Activated CD8-positive, alpha-beta memory T cell treated with anti-CD3 and anti-CD28 coated beads for 36 hours (primary cell): ENCODE results near the gene HINFP. TPM values are rescaled to one million over a fixed set of nuclear protein-coding genes. Genes with fewer than 3 reads are reported as not detected.
"Not testable (repeated sequence)": the region's sequence is repeated elsewhere in the genome, so short reads cannot be mapped to it uniquely, and the experiment has no call there.

Experiments used
- CTCF ChIA-PET: fragments of 350-600 bp; sonication (Branson Sonifier 250); formaldehyde crosslinking; loops from one replicate; lab custom pipeline; 2021; ENCODE audit warnings: antibody characterized with exemption; lab: Charles Lee
- POLR2A ChIA-PET: fragments of 350-600 bp; sonication (Branson Sonifier 250); formaldehyde crosslinking; loops from one replicate; lab custom pipeline; 2021; ENCODE audit warnings: antibody characterized with exemption; lab: Charles Lee
- total RNA-seq, 2 experiments: library from RNA; stranded (reverse); gene quantifications; one replicate each; pipeline ENCODE4 v1.2.3, GENCODE V29; 2021

Gene HINFP
- total RNA-seq, 2 experiments from 2014 or later: 26.5 to 27.5 TPM

DNA sequence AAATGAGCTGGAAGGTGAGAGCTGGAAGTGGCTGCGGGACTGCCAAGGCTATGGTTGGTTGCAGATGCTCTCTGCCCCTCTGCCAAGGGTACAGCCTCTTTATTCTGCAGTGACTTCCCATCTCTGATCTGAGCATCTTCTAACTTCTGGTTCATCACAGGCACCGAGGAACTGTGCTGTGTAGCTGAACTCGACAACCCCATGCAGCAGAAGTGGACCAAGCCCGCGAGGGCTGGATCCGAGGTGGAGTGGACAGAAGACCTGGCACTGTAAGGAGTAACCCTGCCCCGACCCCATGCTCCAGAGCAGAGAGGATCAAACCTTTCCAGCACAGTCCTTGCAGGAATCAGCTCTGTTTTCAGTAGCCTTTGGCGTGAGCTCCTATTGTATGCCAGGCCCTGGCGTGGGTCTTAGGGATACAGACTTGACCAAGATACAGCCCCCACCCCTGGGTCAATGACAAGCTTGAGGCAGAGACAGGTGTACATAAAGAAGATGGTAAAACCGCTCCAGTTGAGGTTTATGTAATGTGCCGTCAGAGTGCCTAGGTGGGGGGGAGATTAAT is 9.9 kb upstream of the HINFP start:
- POLR2A ChIA-PET: interaction anchor here (1.1 kb wide), 1 partner anchor 9 kb away, joined by 7 read pairs; no protein-coding TSS in a partner anchor

GRCh38 chr11:119112314-119113020 is 8.9 kb upstream of the HINFP start:
- ChIA-PET CTCF (interaction anchor here (0.5 to 0.7 kb wide), 3 partner anchors 15 to 118 kb away, joined by 3 to 4 read pairs (median 4); no protein-coding TSS in a partner anchor), POLR2A (interaction anchor here (1.1 to 1.4 kb wide), 2 partner anchors 8 to 10 kb away, joined by 5 to 7 read pairs; partner anchors contain the start of gene HINFP)

More for the DNA sequence above, 9.9 kb upstream of the HINFP start:
- CTCF ChIA-PET: interaction anchor here (0.7 kb wide), 1 partner anchor 57 kb away, joined by 4 read pairs; no protein-coding TSS in a partner anchor

DNA sequence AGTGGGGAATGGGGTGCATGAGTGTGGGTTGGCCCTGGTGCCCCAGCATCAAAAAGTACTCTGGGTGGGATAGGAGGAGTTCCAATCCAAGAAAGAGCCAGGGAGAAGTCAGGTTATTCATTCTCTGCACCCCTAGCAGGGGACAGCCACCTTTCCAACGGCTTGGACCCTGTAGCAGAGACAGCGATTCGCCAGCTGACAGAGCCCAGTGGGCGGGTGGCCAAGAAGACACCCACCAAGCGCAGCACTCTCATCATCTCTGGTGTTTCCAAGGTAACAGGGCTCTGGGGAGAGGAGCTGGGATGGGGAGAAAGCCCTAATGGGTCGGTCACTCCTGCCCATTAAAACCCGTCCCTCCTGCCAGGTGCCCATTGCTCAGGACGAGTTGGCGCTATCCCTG is 7.7 kb upstream of the HINFP start:
- POLR2A ChIA-PET: no interaction called here

GRCh38 chr11:119114351-119114750 is 7.0 kb upstream of the HINFP start:
- CTCF ChIA-PET: interaction anchor here (0.7 kb wide), 1 partner anchor 444 kb away, joined by 3 read pairs; no protein-coding TSS in a partner anchor

More for the DNA sequence above, 7.7 kb upstream of the HINFP start:
- CTCF ChIA-PET: no interaction called here

DNA sequence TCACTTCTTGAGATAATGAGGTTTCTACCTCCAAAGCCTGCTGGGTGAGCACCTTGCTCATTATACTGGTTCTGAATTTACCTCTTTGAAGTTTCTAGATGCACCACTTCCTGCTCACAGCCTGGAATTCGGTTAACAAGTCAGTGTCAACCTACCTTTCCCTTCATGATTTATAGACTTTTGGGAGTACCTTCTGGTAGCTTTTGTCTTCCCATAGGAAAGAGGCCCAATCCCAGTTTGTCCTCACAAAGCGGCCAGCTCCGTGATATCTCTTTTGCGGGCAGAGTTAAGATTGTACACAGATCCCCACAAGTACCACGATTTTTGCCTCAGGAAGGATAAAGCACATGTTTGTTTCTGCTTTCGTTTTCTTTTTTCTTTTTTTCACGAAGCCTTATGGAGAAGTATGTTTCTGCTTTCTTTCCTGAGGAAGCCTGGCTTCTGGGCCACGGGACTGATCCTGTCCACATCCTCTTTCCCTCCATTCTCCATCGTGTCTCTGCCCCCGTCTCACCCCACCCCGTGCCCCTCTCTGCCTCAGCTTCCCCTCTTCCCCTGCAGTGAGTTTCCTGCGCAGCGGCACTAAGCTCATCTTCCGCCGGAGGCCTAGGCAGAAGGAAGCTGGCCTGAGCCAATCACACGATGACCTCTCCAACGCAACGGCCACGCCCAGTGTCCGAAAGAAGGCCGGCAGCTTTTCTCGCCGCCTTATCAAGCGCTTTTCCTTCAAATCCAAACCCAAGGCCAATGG is 5.7 kb upstream of the HINFP start:
- POLR2A ChIA-PET: interaction anchor here (0.5 to 0.6 kb wide), 2 partner anchors 32 to 191 kb away, joined by 3 to 5 read pairs; no protein-coding TSS in a partner anchor
- CTCF ChIA-PET: no interaction called here

More at GRCh38 chr11:119114351-119114750, 7.0 kb upstream of the HINFP start:
- POLR2A ChIA-PET: no interaction called here

DNA sequence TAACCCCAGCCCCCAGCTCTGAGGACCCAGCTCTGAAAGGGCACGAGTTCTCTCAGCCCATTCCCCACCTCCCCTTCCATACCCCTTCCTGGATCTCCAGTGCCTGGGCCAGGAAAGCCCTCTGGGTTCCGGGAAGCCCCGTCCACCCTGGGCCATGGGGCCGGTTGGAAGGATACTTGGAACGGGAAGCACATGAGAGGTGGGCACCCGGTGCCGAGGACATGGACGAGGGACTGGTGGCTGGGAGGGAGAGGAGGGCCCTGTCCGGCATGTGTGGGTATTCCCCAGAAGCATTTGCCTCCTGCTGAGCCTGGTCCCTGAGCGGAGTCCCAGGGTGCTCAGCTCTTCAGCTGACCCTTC is 5.2 kb upstream of the HINFP start:
- POLR2A ChIA-PET: interaction anchor here (0.5 to 0.6 kb wide), 2 partner anchors 32 to 190 kb away, joined by 3 to 5 read pairs; no protein-coding TSS in a partner anchor
- CTCF ChIA-PET: no interaction called here

GRCh38 chr11:119116601-119117000 is 4.8 kb upstream of the HINFP start:
- CTCF ChIA-PET: no interaction called here
- POLR2A ChIA-PET: interaction anchor here (0.6 kb wide), 1 partner anchor 33 kb away, joined by 5 read pairs; no protein-coding TSS in a partner anchor

DNA sequence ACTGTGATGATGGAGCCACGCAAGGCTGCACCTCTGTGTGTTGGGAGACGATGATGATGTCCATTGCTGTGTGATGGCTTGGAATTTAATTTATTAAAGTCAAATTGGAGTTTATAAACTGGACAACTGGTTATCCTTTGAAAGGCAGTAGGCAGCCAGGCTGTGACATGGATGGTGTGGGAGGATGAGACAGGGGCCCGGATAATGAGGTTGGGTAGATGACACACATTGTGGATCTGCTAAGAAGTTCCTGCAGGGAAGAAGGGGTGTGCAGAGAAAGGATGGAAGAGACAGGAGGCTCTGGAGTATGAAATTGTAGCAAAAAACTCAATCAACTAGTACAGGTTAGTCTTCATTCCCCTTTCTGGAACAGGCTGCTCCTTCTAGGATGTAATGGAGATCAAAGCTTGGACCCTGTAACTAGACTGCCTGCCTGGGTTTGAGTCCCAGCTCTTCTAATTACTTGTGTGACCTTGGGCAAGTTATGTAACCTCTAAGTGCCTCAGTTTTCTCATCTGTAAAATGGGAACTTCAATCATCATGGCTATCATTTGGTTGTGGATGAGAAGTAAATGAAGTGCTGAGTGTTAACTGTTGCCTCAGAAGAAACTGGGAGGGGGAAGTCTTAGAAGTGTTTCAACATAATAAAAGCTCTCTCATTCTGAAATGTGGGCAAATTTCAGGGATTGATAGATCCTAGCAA is 4.2 kb upstream of the HINFP start:
- POLR2A ChIA-PET: no interaction called here

DNA sequence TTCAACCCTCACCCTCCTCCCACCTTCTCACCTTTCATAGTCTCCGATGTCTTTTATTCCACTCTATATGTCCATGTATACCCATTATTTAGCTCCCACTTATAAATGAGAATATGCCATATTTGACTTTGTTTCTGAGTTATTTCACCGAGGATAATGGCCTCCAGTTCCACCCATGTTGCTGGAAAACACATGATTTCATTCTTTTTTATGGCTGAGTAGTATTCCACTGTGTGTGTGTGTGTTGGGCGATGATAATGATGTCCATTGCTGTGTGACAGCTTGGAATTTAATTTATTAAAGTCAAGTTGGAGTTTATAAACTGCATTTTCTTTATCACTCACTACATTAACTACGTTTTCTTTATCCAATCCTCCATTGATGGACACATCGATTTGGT is 3.2 kb upstream of the HINFP start:
- ChIA-PET POLR2A (no interaction called here), CTCF (interaction anchor here (1.4 kb wide), 1 partner anchor 11 kb away, joined by 4 read pairs; the partner anchor contains the start of gene C2CD2L)

More for the DNA sequence above, 4.2 kb upstream of the HINFP start:
- CTCF ChIA-PET: no interaction called here

DNA sequence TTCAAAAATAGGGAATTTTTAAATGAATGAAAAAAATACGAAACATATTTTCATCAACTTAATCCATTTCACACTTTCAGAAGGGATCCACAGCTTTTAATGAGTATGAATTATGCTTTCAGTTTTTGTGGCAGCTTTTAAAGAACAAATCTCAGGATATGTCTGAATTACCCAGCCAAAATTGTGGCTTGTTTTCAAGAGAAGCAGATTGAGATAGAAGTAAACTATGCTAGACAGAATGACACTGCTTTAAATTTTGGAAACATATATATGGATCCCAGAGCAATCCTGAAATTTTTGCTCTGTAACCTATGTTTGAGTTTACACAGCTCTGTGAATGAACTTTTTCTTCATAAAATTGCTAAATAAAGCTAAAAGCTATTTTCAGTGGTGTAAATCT is 2.4 kb upstream of the HINFP start:
- CTCF ChIA-PET: interaction anchor here (0.7 to 1.4 kb wide), 2 partner anchors 12 to 121 kb away, joined by 3 to 4 read pairs; partner anchors contain the start of genes C2CD2L and CENATAC
- POLR2A ChIA-PET: interaction anchor here (0.5 to 0.7 kb wide), 3 partner anchors 17 to 105 kb away, joined by 3 to 4 read pairs (median 3); no protein-coding TSS in a partner anchor

GRCh38 chr11:119120639-119121007 is 757 bp upstream of the HINFP start:
- ChIA-PET CTCF (interaction anchor here (1.5 kb wide), 2 partner anchors 14 to 49 kb away, joined by 4 read pairs; partner anchors contain the start of genes C2CD2L and NLRX1), POLR2A (interaction anchor here (0.7 to 1.8 kb wide), 4 partner anchors 8 to 18 kb away, joined by 3 to 8 read pairs (median 6); partner anchors contain the start of genes C2CD2L and DPAGT1)

- POLR2A ChIA-PET: interaction anchor here (0.6 to 1.8 kb wide), 7 partner anchors 9 to 84 kb away, joined by 3 to 8 read pairs (median 4); partner anchors contain the start of genes C2CD2L, DPAGT1 and VPS11
These were observed 388 bp downstream of the HINFP start for GRCh38 chr11:119121811-119122124.

DNA sequence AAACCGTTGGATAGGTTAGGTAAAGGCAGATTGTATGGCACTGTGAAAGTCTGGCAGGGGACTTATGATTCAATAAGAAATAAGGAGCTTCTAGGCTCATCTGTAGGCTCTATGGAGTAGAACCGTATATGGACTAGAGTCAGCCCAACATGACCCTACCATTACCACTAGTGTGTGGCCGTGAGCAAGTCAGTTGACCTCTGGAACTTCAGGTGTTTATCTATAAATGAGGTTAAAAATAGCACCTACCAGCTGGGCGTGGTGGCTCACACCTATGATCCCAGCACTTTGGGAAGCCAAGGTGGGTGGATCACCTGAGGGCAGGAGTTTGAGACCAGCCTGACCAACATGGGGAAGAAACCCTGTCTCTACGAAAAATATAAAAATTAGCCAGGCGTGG is 4.4 kb downstream of the HINFP start:
- ChIA-PET POLR2A (interaction anchor here (0.6 kb wide), 1 partner anchor 11 kb away, joined by 6 read pairs; no protein-coding TSS in a partner anchor), CTCF (no interaction called here)

More at GRCh38 chr11:119121811-119122124, 388 bp downstream of the HINFP start:
- CTCF ChIA-PET: interaction anchor here (1.5 kb wide), 2 partner anchors 15 to 47 kb away, joined by 4 read pairs; partner anchors contain the start of genes C2CD2L and NLRX1

- ChIA-PET POLR2A (interaction anchor here (0.6 kb wide), 2 partner anchors 115 to 322 kb away, joined by 3 to 7 read pairs; no protein-coding TSS in a partner anchor), CTCF (interaction anchor here (0.8 to 1.1 kb wide), 2 partner anchors 17 to 197 kb away, joined by 3 read pairs; no protein-coding TSS in a partner anchor)
These were observed 5.4 kb downstream of the HINFP start for GRCh38 chr11:119126675-119127268.

DNA sequence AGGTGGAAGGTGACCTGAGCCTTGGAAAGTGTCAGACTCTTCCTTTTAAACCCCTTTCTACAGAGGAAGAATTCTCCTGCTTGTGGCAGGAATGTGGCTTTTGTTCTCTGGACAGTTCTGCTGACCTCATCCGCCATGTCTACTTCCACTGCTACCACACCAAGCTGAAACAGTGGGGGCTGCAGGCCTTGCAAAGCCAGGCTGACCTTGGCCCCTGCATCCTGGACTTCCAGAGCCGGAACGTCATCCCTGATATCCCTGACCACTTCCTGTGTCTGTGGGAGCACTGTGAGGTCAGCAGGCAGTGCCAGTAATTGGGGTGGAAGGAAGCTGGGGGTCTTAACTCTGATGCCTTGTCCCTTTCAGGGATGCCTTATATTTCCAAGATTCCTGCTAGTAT is 9.3 kb downstream of the HINFP start:
- ChIA-PET POLR2A (no interaction called here), CTCF (interaction anchor here (1.8 kb wide), 1 partner anchor 66 kb away, joined by 5 read pairs; no protein-coding TSS in a partner anchor)

- ChIA-PET POLR2A (no interaction called here), CTCF (interaction anchor here (1.0 to 1.5 kb wide), 2 partner anchors 20 to 32 kb away, joined by 3 to 4 read pairs; no protein-coding TSS in a partner anchor)
These were observed 13.1 kb downstream of the HINFP start for GRCh38 chr11:119134389-119134978.

- CTCF ChIA-PET: interaction anchor here (0.8 kb wide), 1 partner anchor 11 kb away, joined by 3 read pairs; no protein-coding TSS in a partner anchor
- POLR2A ChIA-PET: not testable (repeated sequence)
These were observed 17.9 kb downstream of the HINFP start for GRCh38 chr11:119139276-119139675.
